HG03457 (cell line): ENCODE data around the gene PRKCZ.
"Not testable (repeated sequence)": the region's sequence is repeated elsewhere in the genome, so short reads cannot be mapped to it uniquely, and the experiment has no call there.

ENCODE experiments used
- ATAC-seq: cut with Tn5 transposase; IDR thresholded peaks from one replicate; pipeline ENCODE4 v1.9.1; 2021; ENCODE audit warnings: moderate number of reproducible peaks; ENCODE audit not compliant: unreplicated experiment

Gene PRKCZ

GRCh38 chr1:2110738-2111673 lies 60.8 kb downstream of the PRKCZ start:
- no peak for ATAC-seq

- ATAC-seq = no peak
Observed at GRCh38 chr1:2111674-2112035, 61.4 kb downstream of the PRKCZ start.

DNA sequence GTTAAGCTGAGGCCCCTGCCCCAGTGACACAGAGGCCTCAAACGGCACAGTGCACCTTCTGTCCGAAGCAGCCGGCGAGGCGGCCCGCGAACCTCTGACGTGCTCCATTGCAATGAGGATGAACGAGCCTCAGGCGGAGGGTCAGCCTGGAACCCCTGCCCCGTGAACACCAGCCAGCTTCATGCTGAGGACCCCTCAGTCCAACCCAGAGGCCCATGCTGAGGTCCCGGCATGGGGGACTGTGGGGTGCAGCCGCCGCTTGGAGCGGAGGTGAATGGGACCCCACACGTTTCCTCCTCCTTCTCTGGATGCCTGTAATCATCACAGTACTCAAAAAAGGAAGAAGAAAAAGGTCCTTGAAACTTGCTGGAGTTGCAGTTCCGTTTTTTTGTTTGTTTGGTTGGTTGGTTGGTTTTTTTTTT lies 62.1 kb downstream of the PRKCZ start:
- no peak for ATAC-seq

DNA sequence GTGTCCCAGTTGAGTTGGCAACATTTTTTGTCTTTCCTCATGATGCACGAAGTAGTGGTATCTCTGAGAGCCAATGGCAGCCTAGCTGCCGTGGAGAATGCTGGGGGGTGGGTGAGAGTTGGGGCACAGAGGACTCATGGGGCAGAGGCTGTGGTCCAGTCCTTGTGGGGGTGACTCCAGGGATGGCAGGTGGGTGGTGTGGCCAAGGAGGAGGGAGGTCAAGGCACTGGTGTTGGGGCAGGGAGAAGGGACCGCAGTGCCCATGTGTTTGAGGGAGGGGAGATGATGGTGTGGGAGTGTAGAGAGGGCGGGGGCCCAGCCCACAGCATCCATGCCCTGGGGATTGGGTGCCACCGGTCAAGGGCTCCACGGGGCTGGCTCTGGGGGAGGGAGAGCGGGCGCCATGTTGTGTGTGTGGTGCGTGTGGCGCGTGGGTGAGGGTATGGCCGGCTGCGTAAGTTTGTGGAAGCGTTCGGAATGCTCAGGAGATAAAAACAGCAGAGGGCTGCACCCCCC lies 63.5 kb downstream of the PRKCZ start:
- ATAC-seq = no peak

DNA sequence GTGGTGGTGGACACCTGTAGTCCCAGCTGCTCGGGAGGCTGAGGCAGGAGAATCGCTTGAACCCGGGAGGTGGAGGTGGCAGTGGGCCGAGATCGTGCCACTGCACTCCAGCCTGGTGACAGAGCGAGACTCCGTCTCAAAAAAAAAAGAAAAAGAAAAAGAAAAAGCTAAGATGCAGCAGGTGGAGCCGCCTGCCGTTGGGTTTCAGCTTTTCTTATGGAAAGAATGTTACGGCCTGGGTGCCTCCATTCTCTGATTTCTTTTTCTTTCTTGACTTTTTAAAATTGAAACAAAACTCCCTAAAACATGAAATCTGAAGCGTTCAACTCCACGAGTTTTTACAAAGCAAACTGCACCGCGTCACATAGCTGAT lies 64.4 kb downstream of the PRKCZ start:
- not testable (repeated sequence) for ATAC-seq

GRCh38 chr1:2115008-2115641 lies 64.9 kb downstream of the PRKCZ start:
- ATAC-seq = no peak

- ATAC-seq = no peak
Observed at GRCh38 chr1:2115702-2116341, 65.6 kb downstream of the PRKCZ start.

DNA sequence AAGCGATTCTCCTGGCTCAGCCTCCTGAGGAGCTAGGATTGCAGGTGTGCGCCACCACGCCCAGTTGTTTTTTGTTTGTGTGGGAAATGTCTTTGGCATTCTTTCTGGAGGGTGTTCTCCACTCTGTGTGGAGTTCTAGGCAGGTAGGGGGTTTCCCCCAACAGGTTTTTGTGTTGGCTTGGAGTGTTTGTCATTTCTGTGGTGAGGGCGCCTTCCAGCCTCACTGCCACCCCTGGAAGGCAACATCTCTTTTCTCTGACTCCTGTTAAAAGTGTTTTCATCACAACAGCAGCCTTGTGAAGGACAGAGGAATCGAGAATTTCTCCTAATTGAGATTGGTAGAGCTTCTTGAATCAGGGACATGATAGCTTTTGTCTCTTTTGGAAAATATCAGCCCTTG lies 69.7 kb downstream of the PRKCZ start:
- no peak for ATAC-seq

- ATAC-seq = no peak
Observed at GRCh38 chr1:2121101-2121691, 71.0 kb downstream of the PRKCZ start.

GRCh38 chr1:2121794-2122193 lies 71.6 kb downstream of the PRKCZ start:
- not testable (repeated sequence) for ATAC-seq

DNA sequence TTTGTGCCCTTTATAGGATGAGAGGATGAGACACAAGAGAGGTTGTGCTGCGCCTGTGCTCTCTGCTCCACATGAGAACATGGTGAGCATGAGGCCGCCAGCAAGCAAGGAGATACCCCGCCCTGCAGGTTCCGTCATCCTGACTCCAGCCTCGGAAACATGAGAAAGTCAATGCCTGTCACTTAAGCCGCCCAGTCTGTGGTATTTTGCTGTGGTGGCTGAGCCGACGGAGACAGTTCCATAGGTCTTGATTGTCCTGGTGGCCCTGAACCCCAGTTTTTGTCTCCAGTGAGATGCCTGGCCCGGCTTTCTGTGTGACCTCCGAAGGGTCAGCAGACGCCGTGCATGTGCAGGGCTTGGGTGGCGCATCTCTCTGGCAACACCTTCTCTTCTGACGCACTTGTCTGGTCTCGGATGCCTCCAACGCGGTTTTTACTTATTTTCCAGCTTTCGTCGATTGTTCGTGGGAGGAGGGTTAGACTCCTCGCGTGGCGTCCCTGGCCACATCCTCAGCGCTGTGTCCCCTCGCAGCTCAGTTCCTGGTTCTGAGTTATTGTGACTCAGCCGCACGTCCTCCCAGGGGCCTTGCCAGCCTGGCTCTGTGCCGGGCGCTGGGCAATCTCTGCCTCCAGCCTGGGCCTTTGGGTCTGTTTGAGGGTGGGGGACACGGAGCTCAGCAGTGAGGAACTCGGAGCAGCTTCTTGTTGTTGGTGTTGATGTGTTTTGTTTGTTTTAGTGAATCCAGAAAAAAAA lies 74.4 kb downstream of the PRKCZ start:
- no peak for ATAC-seq

DNA sequence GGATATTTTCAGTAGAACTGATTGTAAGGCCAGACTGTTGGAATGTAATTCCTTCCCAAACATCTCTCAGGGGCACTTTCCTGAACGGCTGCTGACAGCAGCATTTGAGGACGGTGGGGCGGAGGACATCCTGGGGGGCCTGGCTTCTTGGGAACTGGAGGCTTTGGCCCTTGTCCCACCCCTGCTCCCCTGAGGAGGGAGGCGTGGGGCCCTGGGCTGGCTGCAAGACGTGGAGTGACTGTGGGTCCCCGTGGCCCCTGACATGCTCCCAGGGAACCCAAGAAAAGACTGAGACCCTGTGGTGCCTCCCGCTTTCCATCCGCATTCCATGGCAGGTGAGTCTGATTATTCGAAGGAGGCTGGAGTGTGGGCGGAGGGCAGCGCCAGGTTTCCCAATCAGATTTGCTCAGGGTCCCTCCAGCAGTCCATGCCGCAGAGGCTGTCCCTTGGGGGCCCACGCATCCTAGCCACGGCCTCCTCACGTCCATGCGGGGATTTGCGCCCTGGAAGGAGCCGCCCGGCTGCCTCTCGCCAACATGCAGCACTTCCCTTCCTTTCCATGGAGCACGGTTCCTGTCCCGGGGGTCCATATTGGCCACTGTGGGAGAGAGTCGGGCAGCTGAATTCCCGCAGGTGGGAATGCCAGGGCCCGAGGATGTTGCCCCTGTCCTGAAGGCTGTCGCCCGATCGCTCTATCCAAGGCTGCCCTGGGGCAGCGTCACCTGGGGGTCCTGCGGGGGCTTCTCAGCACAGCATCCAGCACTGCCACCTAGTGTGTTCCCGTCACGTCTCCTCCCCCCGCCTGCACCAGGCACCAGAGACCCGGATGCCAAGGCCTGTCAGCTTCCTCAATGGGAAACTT lies 75.4 kb downstream of the PRKCZ start:
- ATAC-seq = no peak

DNA sequence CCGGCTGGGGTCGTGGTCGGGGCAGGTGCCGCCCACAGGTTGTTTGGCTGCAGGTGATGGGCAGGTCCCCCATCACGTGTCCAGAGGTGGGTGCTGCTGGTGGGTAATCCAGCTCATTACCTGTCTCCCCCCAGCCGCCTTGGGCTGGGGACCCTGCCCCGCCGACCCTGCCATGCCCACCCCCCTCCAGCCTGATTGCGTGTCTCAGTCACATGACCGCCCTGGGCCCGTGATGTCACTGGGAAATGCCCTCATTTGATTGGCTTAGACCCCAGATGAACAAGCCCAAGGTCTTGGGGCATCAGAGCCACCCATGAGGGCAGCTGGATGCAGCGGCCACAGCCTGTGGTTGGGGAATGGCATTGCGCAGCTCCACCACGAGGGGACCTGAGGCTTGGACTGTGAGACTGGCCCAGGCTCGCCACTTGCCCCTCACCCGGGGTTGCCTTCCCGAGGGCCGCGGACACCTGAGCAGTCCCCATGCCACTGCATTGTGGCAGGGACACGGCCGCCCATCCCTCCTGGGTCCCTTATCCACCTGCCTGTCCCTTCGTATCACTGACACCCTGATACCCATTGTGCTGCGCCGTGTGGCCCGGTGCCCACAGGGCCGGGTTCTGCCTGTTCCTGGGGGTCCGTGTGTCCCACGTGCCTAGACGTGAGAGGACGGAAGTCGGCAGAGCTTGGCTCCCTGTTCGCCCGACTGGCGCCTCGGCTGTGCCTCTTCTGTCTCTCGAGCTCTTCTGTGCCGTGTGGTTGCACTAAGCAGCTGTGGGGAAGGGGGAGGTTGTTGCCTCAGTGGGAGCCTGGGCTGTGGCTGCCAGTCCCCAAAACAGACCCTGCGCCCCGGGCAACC lies 76.3 kb downstream of the PRKCZ start:
- ATAC-seq = no peak

- no peak for ATAC-seq
Observed at GRCh38 chr1:2127187-2128145, 77.3 kb downstream of the PRKCZ start.

DNA sequence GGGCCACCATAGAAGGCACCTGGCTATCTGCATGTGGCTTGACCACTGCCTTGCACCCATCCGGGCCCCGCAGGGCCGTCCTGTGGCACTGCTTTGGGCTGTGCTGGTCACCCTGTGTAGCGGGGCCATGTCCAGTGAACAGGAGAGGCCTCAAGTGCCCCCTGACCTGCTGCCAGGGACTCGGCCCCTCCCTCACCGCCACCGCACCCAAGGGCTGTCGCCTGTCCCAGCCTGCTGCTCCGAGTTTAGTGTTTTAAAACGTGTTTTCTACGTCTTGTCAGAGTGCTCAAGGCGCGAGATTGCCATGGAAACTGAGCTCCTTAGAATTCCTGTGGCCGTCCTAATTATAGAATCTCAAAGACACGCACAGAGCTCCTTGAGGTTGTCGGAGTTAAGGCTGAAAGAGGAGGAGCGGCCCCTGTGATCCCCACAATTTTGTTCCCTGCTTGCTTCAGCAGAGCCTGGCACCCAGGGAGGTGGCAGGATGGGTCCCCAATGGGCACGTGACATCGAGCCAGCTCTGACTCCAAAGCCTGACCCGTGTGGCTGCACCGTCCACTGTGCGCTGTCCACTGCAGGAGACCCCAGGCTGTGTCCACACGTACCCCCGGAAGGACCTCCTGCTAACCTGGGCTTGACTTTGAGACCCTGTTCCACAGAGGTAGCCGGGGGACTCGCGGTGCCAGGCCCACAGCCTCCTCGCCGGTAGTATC lies 78.1 kb downstream of the PRKCZ start:
- no peak for ATAC-seq

GRCh38 chr1:2129256-2129943 lies 79.2 kb downstream of the PRKCZ start:
- no peak for ATAC-seq
